GM19455 (cell line): ENCODE results near the gene UBASH3B.
"Not testable (repeated sequence)": the region's sequence is repeated elsewhere in the genome, so short reads cannot be mapped to it uniquely, and the experiment has no call there.

ENCODE experiments used
- ATAC-seq: cut with Tn5 transposase; IDR thresholded peaks from one replicate; pipeline ENCODE4 v1.9.1; 2021; ENCODE audit not compliant: unreplicated experiment

UBASH3B gene

GRCh38 chr11:122730694-122731093 lies 75.2 kb downstream of the UBASH3B start:
- ATAC-seq, result not testable (repeated sequence)

GRCh38 chr11:122731500-122731913 lies 76.0 kb downstream of the UBASH3B start:
- no peak for ATAC-seq

GRCh38 chr11:122732342-122733315 lies 77.1 kb downstream of the UBASH3B start:
- ATAC-seq, result no peak

GRCh38 chr11:122733318-122733717 lies 77.8 kb downstream of the UBASH3B start:
- ATAC-seq, result no peak

GRCh38 chr11:122734848-122735496 lies 79.5 kb downstream of the UBASH3B start:
- no peak for ATAC-seq

- ATAC-seq, result no peak
These were observed 82.6 kb downstream of the UBASH3B start for GRCh38 chr11:122737951-122738693.

GRCh38 chr11:122741613-122742300 lies 86.2 kb downstream of the UBASH3B start:
- ATAC-seq, result no peak

GRCh38 chr11:122742301-122743018 lies 86.9 kb downstream of the UBASH3B start:
- no peak for ATAC-seq

- ATAC-seq, result no peak
These were observed 87.7 kb downstream of the UBASH3B start for GRCh38 chr11:122743097-122743741.

GRCh38 chr11:122743949-122744348 lies 88.4 kb downstream of the UBASH3B start:
- no peak for ATAC-seq

GRCh38 chr11:122744357-122744756 lies 88.8 kb downstream of the UBASH3B start:
- ATAC-seq, result no peak

GRCh38 chr11:122745111-122745510 lies 89.6 kb downstream of the UBASH3B start:
- no peak for ATAC-seq

- peak; percentile 75 for ATAC-seq
These were observed 90.5 kb downstream of the UBASH3B start for GRCh38 chr11:122746050-122746478.

- ATAC-seq, result no peak
These were observed 91.2 kb downstream of the UBASH3B start for GRCh38 chr11:122746611-122747244.

- no peak for ATAC-seq
These were observed 91.8 kb downstream of the UBASH3B start for GRCh38 chr11:122747351-122747781.

- ATAC-seq, result peak; percentile 74
These were observed 93.6 kb downstream of the UBASH3B start for GRCh38 chr11:122749005-122749687.

GRCh38 chr11:122750049-122750448 lies 94.5 kb downstream of the UBASH3B start:
- no peak for ATAC-seq

GRCh38 chr11:122751292-122752070 lies 96.0 kb downstream of the UBASH3B start:
- ATAC-seq, result no peak
